AML-193 (cell line): Measurements from ENCODE around the gene OR4E1.
"Not testable (repeated sequence)": the region's sequence is repeated elsewhere in the genome, so short reads cannot be mapped to it uniquely, and the experiment has no call there.

ENCODE experiments used
- DNase-seq, 2 experiments: peaks; one replicate each; lab custom pipeline; 2025; lab: John Stamatoyannopoulos, UW

OR4E1 gene, protein sequence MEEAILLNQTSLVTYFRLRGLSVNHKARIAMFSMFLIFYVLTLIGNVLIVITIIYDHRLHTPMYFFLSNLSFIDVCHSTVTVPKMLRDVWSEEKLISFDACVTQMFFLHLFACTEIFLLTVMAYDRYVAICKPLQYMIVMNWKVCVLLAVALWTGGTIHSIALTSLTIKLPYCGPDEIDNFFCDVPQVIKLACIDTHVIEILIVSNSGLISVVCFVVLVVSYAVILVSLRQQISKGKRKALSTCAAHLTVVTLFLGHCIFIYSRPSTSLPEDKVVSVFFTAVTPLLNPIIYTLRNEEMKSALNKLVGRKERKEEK

GRCh38 chr14:21673718-21674117 is at the start of gene OR4E1:
TSS of gene OR4E1 (minus strand) at chr14:21673818. CDS start at chr14:21670935, 2,883 bp downstream.
- no peak for DNase-seq

DNA sequence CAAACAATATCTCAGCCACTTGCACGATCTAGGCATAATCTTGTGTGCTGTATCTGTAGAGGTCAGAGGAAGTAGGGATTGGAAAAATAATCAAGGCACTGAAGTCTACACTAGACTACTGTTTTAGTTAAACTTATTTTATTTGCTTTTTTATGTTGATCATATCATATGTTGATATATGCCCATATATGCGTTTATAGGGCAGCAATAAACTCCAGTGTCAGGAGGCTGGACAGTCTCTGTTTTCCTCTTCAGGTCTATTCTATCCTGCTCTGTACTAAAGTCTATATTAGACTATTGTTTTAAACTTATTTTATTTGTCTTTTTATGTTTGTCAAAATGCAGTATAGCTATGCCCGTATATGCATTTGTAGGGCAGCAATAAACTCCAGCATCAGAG is 47.9 kb upstream of the OR4E1 start:
- no peak for DNase-seq

DNA sequence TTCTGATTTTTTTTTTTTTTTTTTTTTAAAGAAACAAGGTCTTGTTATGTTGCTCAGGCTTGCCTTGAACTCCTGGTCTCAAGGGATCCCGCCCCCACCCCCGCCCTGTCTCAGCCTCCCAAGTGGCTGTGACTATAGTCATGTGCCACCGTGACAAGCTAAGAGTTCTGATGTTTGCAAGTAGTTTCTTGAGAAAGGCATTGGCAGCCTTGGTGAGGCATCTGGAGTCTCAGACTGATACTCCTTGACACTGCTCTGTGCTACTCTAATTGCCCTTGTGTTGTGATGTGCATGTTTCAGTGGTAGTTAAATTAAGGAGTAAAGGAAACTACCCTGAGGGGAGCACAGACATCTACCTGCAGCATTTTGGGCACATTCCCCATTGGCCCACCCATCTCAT is 46.2 kb upstream of the OR4E1 start:
- DNase-seq, result no peak

- no peak for DNase-seq
Measured at GRCh38 chr14:21714318-21714929, 40.8 kb upstream of the OR4E1 start.

DNA sequence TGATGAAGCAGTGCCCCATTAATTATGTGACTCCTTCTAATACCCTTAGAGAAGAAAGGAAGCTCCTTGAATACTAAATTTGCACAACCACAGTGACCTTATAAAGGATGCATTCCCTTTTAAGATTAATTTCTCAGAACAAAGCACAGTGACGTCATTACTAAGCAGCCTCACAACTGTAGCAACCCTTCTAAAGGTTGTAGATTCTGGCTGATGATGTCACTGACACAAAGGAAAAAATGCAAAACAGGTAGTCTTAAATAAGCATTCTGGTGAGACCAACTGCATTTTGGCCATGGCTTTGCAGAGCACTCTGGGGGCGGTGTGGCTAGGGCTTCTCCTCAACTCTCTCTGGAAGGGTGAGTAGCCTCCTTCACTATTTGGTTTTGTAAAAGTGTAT is 38.4 kb upstream of the OR4E1 start:
- no peak for DNase-seq

DNA sequence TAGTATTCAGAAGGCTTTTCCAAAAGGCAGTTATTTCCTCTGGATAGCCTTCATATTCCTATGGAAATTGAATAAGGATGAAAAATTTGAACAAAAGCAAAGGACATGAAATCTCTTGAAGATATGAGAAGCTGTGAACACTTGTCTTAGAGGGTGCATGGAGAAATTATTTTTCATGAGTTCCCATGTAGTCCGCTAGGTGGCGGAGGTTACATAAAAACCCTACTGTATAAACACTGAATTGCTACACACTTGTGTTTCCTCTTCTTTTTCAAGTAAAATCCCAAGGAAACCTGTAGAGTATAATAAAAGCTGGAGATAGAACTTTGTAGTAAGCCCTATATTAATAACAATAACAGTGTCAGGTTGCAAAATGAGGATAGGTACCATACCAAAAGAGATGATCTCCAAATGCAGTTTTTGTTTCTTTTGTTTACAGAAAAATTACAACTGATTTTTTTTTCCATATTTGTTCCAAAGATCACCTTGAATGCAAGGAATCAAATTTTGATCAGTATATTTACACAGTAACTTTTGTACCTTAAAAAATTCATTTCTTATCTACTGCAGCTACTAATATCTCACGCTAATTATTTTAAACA is 37.8 kb upstream of the OR4E1 start:
- peak; percentile 36 to 41 for DNase-seq

DNA sequence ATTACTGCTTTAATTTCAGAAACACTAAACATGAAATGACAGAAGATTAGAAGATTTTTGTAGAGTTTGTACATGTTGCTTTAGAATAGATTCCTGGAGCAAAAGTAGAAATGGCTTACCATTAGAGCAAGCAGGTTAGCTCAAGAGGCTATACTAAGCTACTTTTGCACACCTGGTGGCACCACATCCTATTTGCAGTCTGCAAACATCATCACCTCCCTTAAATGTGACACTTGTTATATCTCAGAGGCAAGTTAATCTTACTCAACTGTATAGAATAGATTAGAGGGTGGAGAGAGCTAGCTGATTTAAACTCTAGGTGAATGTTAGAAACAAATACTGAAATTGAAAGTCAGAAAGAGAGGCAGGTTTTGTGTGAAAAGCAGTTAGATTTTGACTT is 30.7 kb upstream of the OR4E1 start:
- no peak for DNase-seq

DNA sequence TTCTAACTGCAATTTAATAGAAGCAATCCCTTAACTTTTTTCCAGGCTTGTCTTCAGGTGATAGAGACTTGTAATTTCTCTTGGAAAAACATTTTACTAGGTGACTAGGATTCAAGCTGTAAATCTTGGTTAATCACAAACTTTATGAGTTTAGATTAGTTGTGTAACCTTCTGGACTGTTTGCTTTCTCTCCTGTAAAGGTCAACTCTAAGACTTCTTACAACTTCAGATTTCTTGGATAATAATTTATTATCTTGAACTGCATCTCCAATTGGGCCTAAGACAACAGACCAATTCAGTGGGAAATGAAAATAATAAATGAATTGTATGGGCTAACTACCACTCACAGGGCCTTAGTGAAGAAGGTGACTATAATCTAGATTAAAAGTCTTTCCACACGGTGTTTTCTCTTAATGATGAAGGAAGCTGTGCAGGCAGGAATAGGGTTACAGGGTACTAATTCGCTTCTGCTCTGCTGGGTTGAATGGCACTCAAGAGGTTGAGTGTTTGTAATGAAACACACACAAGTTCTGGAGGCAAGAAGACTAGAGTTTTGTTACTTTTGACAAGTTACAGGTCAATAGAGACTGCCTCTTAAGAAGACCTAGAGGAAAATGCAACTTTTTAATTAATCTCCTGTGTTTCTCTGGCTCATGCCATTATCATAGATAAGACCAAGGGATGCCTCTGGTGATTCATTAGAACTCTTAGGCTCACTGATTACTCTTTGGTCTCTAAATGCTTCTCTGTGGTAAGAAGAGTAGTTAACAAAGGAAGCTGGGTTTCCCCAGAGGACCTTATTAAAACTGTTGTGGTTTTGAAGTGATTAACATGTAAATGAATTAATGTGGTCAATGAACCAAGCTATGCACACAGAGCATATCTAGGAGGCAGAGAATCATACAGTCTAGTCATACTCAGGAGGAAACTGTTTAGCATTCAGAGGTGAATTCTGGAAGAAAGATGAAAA is 30.0 kb upstream of the OR4E1 start:
- DNase-seq, result no peak

DNA sequence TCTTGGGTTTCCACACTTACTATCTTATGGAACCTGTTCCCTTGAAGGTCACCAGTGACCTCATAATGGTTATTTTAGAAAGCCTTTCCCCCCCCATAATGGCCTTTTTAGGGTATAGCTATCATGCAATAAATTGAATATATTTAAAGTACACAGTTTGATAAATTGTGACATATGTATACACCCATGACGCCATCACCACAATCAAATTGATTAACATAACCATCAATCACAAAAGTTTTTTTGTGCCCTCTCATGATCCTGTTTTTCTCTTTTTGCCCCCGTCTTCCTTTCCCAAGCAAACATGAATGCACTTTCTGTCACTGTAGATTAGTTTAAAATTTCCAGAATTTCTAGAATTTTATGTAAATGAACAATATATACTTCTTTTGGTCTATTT is 28.7 kb upstream of the OR4E1 start:
- DNase-seq, result no peak

- no peak for DNase-seq
Measured at GRCh38 chr14:21699551-21699950, 25.9 kb upstream of the OR4E1 start.

DNA sequence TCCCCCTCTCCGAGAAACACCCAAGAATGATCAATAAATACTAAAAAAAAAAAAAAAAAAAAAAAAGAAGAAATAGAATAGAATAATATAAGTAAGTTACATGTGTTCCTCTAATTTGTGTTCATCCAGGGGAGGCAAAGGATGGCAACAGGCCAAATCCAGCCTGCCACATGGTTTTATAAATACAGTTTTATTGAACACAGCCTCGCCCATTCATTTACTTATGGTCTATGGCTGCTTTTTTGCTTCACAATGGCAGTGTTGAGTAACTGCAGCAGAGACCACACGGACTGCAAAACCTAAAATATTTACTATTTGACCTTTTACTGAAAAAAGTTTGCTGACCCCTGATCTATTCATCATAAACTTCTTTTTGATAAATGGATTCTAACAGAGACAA is 24.9 kb upstream of the OR4E1 start:
- not testable (repeated sequence) for DNase-seq

GRCh38 chr14:21697662-21698061 is 24.0 kb upstream of the OR4E1 start:
- not testable (repeated sequence) for DNase-seq

DNA sequence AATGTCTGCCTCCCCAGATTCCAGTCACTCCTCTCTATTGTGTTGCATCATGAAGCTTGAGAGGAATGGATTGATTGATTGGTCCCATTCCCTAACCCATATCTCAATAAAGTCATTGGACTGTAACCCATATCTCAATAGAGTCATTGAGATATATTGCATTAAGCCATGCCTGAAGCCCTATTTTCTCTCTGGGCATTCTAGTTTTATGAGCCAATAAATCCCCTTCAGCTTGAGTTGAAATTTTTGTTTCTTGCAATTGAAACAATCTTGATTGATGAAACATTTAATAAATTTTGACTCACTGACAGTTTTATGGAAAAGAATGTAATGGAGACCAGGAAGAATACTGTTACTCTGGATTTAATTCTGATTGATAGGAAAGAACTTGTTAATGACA is 20.8 kb upstream of the OR4E1 start:
- no peak for DNase-seq

DNA sequence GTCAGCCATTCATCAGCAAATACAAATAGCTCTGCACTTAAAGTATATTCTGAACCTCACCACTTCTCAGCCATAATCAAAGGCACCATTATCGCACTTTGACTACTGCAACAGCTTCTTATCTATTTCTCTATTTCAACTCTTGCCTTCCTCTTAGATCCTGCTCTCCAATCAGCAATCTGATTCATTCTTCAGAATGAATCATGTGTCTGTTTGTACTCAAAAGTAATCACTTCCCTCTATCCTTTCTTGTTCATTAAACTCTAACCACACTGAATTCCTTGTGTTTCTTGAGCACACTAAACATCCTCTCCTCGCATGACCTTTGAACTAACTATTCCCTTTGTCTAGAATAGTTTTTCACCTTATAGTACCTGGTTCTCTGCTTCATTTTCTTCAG is 12.8 kb upstream of the OR4E1 start:
- no peak for DNase-seq

GRCh38 chr14:21680072-21680471 is 6.5 kb upstream of the OR4E1 start:
- no peak for DNase-seq

GRCh38 chr14:21675566-21675965 is 1.9 kb upstream of the OR4E1 start:
- no peak for DNase-seq

DNA sequence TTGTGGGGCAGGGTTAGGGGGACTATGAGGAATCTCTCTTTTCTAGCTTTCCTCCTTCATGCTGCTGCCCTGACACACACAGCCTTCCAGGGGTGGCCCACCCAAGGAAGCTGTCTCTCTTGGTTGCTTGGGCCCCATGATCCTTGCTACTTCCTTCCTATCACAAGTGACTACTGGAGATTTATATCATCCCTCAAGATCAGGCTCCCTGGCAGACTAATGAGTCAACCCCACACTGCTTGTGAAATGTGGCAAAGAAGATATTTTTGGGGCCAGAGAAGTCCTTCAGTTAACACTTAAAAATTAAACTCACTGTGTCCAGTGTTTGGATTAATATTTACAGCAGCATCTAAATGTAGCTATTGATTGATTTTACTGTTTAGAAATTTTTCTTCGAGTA is 1.5 kb downstream of the OR4E1 start:
- no peak for DNase-seq

DNA sequence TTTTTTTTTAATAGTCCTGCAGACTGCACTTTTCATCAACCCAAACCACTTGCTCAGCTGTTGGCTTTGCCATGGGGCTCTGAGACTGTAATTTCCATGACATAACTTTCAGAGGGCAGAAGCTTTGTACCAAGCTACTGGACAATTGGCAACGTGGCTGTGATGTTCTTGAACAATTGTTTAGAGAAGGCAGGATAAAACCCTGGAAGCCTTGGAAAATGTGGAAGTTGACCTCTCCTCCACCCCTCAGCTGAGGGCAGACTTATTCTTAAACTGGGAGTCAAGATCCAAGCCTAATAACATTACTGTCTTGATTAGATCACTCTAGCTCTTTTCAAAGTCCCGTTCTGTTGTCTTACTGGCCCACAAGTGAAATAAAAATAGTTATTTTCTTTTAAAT is 2.2 kb downstream of the OR4E1 start:
- no peak for DNase-seq

DNA sequence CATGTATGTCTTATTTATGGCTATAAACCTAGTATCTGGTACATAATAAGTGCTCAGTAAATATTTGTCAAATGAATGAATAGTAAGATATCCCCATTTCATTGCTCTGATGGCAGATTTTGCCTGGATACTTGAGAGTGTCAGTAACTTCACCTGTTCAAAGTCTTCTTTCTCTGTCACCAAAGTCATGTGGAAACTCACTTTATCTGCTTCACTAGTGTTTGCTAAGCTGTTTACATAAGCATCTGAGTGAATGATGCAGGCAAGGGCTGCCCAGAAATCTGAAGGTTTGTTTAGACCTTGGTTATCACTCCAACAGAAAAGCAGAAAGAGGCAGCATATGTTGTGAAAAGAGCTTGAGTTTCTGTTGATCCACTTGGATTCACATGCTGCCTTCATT is 4.3 kb downstream of the OR4E1 start:
- DNase-seq, result no peak

GRCh38 chr14:21668377-21668776 is 5.2 kb downstream of the OR4E1 start:
- DNase-seq, result no peak

GRCh38 chr14:21656980-21657379 is 16.6 kb downstream of the OR4E1 start:
- no peak for DNase-seq

DNA sequence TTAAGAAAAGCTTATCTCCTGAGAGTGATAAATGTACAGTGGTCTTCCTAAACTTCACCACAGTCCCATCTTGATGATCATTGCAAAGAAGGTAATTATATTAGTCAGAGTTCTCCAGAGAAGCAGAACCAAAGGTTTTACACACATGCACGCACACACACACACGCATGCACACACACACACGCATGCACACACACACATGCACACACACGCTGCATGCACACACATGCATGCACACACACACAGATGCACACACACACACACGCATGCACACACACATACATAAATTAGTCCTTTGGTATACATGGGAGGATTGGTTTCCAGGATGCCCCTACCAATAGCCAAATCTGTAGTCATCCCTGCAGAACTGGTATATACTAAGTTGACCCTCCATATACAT is 19.4 kb downstream of the OR4E1 start:
- no peak for DNase-seq
